Chondrocyte (in vitro differentiated cells): ENCODE results near the gene BCAN. TPM values are rescaled to one million over a fixed set of nuclear protein-coding genes. Genes with fewer than 3 reads are reported as not detected.
A peak's percentile ranks its signal among the peaks of the same experiment; 100 is the strongest.

Experiments
- DNase-seq: peaks from one replicate; pipeline ENCODE4 v3.0.0; 2021; ENCODE audit warnings: mixed read lengths, low spot score
- H3K27ac Mint-ChIP-seq: one replicate; pipeline ENCODE4 v1.8.0; 2021; ENCODE audit warnings: mild to moderate bottlenecking, moderate library complexity, mixed read lengths; ENCODE audit not compliant: unreplicated experiment
- H3K27me3 Mint-ChIP-seq: 2 replicates; pipeline ENCODE4 v1.8.0; 2021; ENCODE audit warnings: low read depth, mixed read lengths
- H3K36me3 Mint-ChIP-seq: 2 replicates; pipeline ENCODE4 v1.8.0; 2021; ENCODE audit warnings: low read depth, mixed read lengths
- H3K4me1 Mint-ChIP-seq: 2 replicates; pipeline ENCODE4 v1.8.0; 2021; ENCODE audit warnings: low read depth, mild to moderate bottlenecking, mixed read lengths
- H3K4me3 Mint-ChIP-seq: one replicate; pipeline ENCODE4 v1.8.0; 2021; ENCODE audit warnings: mild to moderate bottlenecking, moderate library complexity, mixed read lengths; ENCODE audit not compliant: unreplicated experiment
- H3K9me3 Mint-ChIP-seq: 2 replicates; pipeline ENCODE4 v1.8.0; 2021; ENCODE audit warnings: low read depth, mixed read lengths
- CTCF ChIP-seq: fragments of 200-600 bp; sonication (generic); IDR thresholded peaks from 2 replicates; pipeline ENCODE4 v1.5.0; 2021; ENCODE audit warnings: antibody characterized with exemption, mild to moderate bottlenecking, moderate library complexity
- total RNA-seq: library from RNA; stranded (reverse); gene quantifications from 3 replicates; pipeline ENCODE4 v1.2.1, GENCODE V29; 2021

BCAN gene
- total RNA-seq, 1 donor from 2014 or later, result not detected

- peaks cover 53% of the 10 kb centered on the region for H3K27me3 Mint-ChIP-seq
- H3K27ac Mint-ChIP-seq, result no peak overlapping the region
- H3K4me1 Mint-ChIP-seq, result peaks cover 28% of the 10 kb centered on the region
- no peak for DNase-seq
- no peaks in the 10 kb centered on the region for H3K9me3 Mint-ChIP-seq
- TF ChIP-seq CTCF, result no peak
- no peaks in the 10 kb centered on the region for H3K36me3 Mint-ChIP-seq
- no peak overlapping the region for H3K4me3 Mint-ChIP-seq
These were observed 14.1 kb downstream of the BCAN start for GRCh38 chr1:156655904-156656516.

- H3K4me1 Mint-ChIP-seq, result peaks cover 38% of the 10 kb centered on the region
- TF ChIP-seq CTCF, result peak; percentile 98
These were observed 15.2 kb downstream of the BCAN start for GRCh38 chr1:156656806-156657740.

GRCh38 chr1:156657741-156658319, 15.9 kb downstream of the BCAN start:
- peaks cover 46% of the 10 kb centered on the region for H3K4me1 Mint-ChIP-seq
- H3K9me3 Mint-ChIP-seq, result no peaks in the 10 kb centered on the region
- H3K27me3 Mint-ChIP-seq, result peaks cover 46% of the 10 kb centered on the region
- no peak for DNase-seq
- peak overlapping the region; percentile 67 for H3K4me3 Mint-ChIP-seq
- no peaks in the 10 kb centered on the region for H3K36me3 Mint-ChIP-seq
- peak; percentile 41 for TF ChIP-seq CTCF
- no peak overlapping the region for H3K27ac Mint-ChIP-seq

More at GRCh38 chr1:156656806-156657740, 15.2 kb downstream of the BCAN start:
- H3K36me3 Mint-ChIP-seq, result no peaks in the 10 kb centered on the region
- peak overlapping the region; percentile 67 for H3K4me3 Mint-ChIP-seq
- no peaks in the 10 kb centered on the region for H3K9me3 Mint-ChIP-seq
- H3K27me3 Mint-ChIP-seq, result peaks cover 48% of the 10 kb centered on the region
- no peak overlapping the region for H3K27ac Mint-ChIP-seq
- DNase-seq, result no peak

GRCh38 chr1:156658496-156658895, 16.6 kb downstream of the BCAN start:
- peaks cover 40% of the 10 kb centered on the region for H3K27me3 Mint-ChIP-seq
- H3K4me1 Mint-ChIP-seq, result peaks cover 52% of the 10 kb centered on the region
- DNase-seq, result no peak

More at GRCh38 chr1:156658496-156658895, 16.6 kb downstream of the BCAN start:
- TF ChIP-seq CTCF, result no peak
- no peaks in the 10 kb centered on the region for H3K36me3 Mint-ChIP-seq
- H3K27ac Mint-ChIP-seq, result no peak overlapping the region
- no peaks in the 10 kb centered on the region for H3K9me3 Mint-ChIP-seq
- no peak overlapping the region for H3K4me3 Mint-ChIP-seq
